Measurements from ENCODE around the gene CAMSAP2.
"Not testable (repeated sequence)": the region's sequence is repeated elsewhere in the genome, so short reads cannot be mapped to it uniquely, and the experiment has no call there.

Gene CAMSAP2

DNA sequence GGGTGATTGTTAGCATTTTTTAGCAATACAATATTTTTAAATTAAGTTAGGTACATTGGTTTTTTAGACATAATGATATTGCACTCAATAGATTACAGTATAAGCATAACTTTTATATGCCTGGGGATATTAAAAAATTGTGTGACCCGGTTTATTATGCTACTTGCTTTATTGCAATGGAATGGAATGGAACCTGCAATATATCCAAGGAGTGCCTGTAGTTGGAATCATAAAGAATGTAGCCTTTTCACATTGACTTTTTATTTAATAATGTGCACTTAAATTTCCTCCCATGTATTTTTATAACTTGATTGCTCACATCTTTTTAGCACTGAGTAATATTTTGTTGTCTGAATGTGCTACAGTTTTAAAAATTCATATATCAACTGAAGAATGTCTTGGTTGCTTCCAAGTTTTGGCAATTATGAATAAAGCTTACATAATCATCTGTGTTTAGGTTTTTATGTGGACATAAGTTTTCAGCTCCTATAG lies 49.2 kb downstream of the CAMSAP2 start:
- Histone ChIP-seq H3K9ac (ENCODE audit: low read length) (no peak overlapping the region), H3K4me3 (ENCODE audit: low read depth, low read length, poor library complexity, severe bottlenecking) (no peak overlapping the region), H3K4me1 (ENCODE audit: insufficient read depth, low read length, severe bottlenecking) (no peaks in the 10 kb centered on the region), H2AFZ (ENCODE audit: low read length) (no peak overlapping the region), H3K79me2 (ENCODE audit: insufficient read depth, low read length) (no peaks in the 10 kb centered on the region), H3K27ac (ENCODE audit: low read depth, low read length, poor library complexity, severe bottlenecking) (no peak overlapping the region), H4K20me1 (ENCODE audit: insufficient read depth, low read length) (no peaks in the 10 kb centered on the region), H3K36me3 (ENCODE audit: insufficient read depth, low read length) (no peaks in the 10 kb centered on the region; the same call in 1 of the 2 replicates), H3K9me2 (ENCODE audit: low read depth, low read length) (no peaks in the 10 kb centered on the region), H3K4me2 (ENCODE audit: low read length) (no peak overlapping the region), H3F3A (ENCODE audit: insufficient read depth, low read length) (no peaks in the 10 kb centered on the region), H3K27me3 (ENCODE audit: insufficient read depth, low read length) (no peaks in the 10 kb centered on the region), H3K9me3 (ENCODE audit: low read length) (no peaks in the 10 kb centered on the region)
- TF ChIP-seq, protein P1, sequence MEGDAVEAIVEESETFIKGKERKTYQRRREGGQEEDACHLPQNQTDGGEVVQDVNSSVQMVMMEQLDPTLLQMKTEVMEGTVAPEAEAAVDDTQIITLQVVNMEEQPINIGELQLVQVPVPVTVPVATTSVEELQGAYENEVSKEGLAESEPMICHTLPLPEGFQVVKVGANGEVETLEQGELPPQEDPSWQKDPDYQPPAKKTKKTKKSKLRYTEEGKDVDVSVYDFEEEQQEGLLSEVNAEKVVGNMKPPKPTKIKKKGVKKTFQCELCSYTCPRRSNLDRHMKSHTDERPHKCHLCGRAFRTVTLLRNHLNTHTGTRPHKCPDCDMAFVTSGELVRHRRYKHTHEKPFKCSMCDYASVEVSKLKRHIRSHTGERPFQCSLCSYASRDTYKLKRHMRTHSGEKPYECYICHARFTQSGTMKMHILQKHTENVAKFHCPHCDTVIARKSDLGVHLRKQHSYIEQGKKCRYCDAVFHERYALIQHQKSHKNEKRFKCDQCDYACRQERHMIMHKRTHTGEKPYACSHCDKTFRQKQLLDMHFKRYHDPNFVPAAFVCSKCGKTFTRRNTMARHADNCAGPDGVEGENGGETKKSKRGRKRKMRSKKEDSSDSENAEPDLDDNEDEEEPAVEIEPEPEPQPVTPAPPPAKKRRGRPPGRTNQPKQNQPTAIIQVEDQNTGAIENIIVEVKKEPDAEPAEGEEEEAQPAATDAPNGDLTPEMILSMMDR (IDR thresholded peaks at IDR 0.05; ENCODE audit: low read length) = no peak
- TF ChIP-seq EZH2 (IDR thresholded peaks at IDR 0.05; ENCODE audit: borderline replicate concordance, low read length) = no peak

DNA sequence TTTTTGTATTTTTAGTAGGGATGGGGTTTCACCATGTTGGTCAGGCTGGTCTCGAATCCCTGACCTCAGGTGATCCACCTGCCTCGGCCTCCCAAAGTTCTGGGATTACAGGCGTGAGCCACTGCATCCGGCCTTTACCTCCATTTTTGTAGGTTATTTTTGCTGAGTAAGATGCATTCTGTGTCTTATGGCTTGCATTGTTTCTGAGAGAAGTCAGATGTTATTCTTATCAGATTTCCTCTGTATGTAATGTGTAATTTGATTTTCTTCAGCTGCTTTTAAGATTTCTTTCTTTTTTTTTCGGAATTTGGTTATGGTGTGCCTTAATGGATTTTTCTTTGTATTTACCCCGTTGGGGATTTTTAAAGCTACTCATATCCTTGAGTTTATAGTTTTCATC lies 52.3 kb downstream of the CAMSAP2 start:
- H2AFZ ChIP-seq (ENCODE audit: low read length); H3K27ac ChIP-seq (ENCODE audit: low read depth, low read length, poor library complexity, severe bottlenecking); H3K9ac ChIP-seq (ENCODE audit: low read length); H3K4me3 ChIP-seq (ENCODE audit: low read depth, low read length, poor library complexity, severe bottlenecking); H3K4me2 ChIP-seq (ENCODE audit: low read length); H3K27me3 ChIP-seq (ENCODE audit: insufficient read depth, low read length); H3K9me3 ChIP-seq (ENCODE audit: low read length); H3K36me3 ChIP-seq (ENCODE audit: insufficient read depth, low read length); H3K4me1 ChIP-seq (ENCODE audit: insufficient read depth, low read length, severe bottlenecking); H3F3A ChIP-seq (ENCODE audit: insufficient read depth, low read length); H3K9me2 ChIP-seq (ENCODE audit: low read depth, low read length); H3K79me2 ChIP-seq (ENCODE audit: insufficient read depth, low read length); H4K20me1 ChIP-seq (ENCODE audit: insufficient read depth, low read length): not testable (repeated sequence)

DNA sequence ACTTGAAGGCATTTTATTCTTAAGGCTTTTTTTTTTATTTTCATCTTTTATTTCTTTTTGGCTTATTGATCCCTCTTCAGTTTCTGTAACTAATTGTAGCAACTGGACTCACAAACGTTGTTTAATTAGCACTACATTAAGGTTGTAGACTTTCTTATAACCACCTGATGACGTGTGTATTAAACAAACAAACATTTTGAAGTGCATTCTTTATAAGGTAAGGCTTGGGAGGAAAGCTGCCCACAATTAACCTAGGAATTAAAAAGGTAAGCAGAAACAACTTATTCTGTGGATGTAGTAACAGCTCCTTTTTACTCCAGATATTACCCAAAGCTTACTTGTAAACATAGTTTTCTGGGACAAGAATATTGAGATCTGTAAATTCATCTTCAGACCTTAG lies 55.0 kb downstream of the CAMSAP2 start:
- H3K9me2 ChIP-seq (ENCODE audit: low read depth, low read length) = no peaks in the 10 kb centered on the region
- H3K79me2 ChIP-seq (ENCODE audit: insufficient read depth, low read length) = no peaks in the 10 kb centered on the region

More for the DNA sequence above, 55.0 kb downstream of the CAMSAP2 start:
- Histone ChIP-seq H3K27ac (ENCODE audit: low read depth, low read length, poor library complexity, severe bottlenecking) (no peak overlapping the region), H3K9ac (ENCODE audit: low read length) (no peak overlapping the region), H4K20me1 (ENCODE audit: insufficient read depth, low read length) (no peaks in the 10 kb centered on the region), H3K4me1 (ENCODE audit: insufficient read depth, low read length, severe bottlenecking) (no peaks in the 10 kb centered on the region), H3K36me3 (ENCODE audit: insufficient read depth, low read length) (no peaks in the 10 kb centered on the region), H3K4me3 (ENCODE audit: low read depth, low read length, poor library complexity, severe bottlenecking) (no peak overlapping the region), H3F3A (ENCODE audit: insufficient read depth, low read length) (no peaks in the 10 kb centered on the region), H3K9me3 (ENCODE audit: low read length) (no peaks in the 10 kb centered on the region), H3K4me2 (ENCODE audit: low read length) (no peak overlapping the region), H2AFZ (ENCODE audit: low read length) (no peak overlapping the region), H3K27me3 (ENCODE audit: insufficient read depth, low read length) (no peaks in the 10 kb centered on the region)
- no peak for TF ChIP-seq EZH2 (IDR thresholded peaks at IDR 0.05; ENCODE audit: borderline replicate concordance, low read length)
- TF ChIP-seq, protein P1 (IDR thresholded peaks at IDR 0.05; ENCODE audit: low read length) = no peak
